ENCODE measurements around the gene HKDC1.

DNA sequence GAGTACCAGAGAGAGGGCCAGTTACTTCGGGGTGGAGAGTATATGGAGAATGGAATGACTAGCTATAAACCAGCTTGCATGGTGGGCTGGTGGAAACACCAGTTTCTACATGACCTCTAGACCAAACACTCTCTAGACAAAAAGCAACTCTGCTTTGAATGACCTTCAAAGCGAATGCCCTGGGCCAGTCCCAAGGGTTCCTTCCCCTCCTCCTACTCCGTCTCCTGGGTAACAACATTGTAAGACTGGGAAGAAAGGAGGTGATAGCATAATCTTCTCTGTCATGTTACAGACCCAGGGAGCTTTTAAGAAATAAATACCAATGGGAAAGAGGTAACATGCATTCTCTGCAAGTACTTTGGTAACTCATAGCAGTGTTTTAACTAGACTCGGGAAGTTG lies 65.6 kb downstream of the HKDC1 start:
- TF ChIP-seq, protein P1, sequence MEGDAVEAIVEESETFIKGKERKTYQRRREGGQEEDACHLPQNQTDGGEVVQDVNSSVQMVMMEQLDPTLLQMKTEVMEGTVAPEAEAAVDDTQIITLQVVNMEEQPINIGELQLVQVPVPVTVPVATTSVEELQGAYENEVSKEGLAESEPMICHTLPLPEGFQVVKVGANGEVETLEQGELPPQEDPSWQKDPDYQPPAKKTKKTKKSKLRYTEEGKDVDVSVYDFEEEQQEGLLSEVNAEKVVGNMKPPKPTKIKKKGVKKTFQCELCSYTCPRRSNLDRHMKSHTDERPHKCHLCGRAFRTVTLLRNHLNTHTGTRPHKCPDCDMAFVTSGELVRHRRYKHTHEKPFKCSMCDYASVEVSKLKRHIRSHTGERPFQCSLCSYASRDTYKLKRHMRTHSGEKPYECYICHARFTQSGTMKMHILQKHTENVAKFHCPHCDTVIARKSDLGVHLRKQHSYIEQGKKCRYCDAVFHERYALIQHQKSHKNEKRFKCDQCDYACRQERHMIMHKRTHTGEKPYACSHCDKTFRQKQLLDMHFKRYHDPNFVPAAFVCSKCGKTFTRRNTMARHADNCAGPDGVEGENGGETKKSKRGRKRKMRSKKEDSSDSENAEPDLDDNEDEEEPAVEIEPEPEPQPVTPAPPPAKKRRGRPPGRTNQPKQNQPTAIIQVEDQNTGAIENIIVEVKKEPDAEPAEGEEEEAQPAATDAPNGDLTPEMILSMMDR (IDR thresholded peaks at IDR 0.05; ENCODE audit: insufficient read depth, low read length): no peak
- no peak for TF ChIP-seq POLR2AphosphoS5 (IDR thresholded peaks at IDR 0.05; ENCODE audit: low read depth)
- TF ChIP-seq, protein P2, sequence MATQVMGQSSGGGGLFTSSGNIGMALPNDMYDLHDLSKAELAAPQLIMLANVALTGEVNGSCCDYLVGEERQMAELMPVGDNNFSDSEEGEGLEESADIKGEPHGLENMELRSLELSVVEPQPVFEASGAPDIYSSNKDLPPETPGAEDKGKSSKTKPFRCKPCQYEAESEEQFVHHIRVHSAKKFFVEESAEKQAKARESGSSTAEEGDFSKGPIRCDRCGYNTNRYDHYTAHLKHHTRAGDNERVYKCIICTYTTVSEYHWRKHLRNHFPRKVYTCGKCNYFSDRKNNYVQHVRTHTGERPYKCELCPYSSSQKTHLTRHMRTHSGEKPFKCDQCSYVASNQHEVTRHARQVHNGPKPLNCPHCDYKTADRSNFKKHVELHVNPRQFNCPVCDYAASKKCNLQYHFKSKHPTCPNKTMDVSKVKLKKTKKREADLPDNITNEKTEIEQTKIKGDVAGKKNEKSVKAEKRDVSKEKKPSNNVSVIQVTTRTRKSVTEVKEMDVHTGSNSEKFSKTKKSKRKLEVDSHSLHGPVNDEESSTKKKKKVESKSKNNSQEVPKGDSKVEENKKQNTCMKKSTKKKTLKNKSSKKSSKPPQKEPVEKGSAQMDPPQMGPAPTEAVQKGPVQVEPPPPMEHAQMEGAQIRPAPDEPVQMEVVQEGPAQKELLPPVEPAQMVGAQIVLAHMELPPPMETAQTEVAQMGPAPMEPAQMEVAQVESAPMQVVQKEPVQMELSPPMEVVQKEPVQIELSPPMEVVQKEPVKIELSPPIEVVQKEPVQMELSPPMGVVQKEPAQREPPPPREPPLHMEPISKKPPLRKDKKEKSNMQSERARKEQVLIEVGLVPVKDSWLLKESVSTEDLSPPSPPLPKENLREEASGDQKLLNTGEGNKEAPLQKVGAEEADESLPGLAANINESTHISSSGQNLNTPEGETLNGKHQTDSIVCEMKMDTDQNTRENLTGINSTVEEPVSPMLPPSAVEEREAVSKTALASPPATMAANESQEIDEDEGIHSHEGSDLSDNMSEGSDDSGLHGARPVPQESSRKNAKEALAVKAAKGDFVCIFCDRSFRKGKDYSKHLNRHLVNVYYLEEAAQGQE (IDR thresholded peaks at IDR 0.05; ENCODE audit: insufficient replicate concordance, low read depth): no peak
- no peak for TF ChIP-seq GABPA (IDR thresholded peaks at IDR 0.05; ENCODE audit: low read depth)
- TF ChIP-seq SPI1 (IDR thresholded peaks at IDR 0.05; ENCODE audit: borderline replicate concordance, low read depth): no peak

All from HL-60 (cell line).